ENCODE measurements around the gene SGMS1. TPM values are rescaled to one million over a fixed set of nuclear protein-coding genes. Genes with fewer than 3 reads are reported as not detected.

Gene SGMS1
- total RNA-seq, 2 donors from 2014 or later = 67.0 to 68.2 TPM

- intact Hi-C loops (cut with DNase I) = no loop called here
Measured at GRCh38 chr10:50419091-50419490, 204.7 kb downstream of the SGMS1 start.

GRCh38 chr10:50417886-50418830 is 205.6 kb downstream of the SGMS1 start:
- 2% methylated on average over 46 of the region's 62 CpGs for whole genome bisulfite sequencing
- peak; percentile 21 for DNase-seq (ENCODE audit: low spot score)
- no peaks in the 10 kb centered on the region for H3K9me3 ChIP-seq
- peak in 1 of 4 experiments; percentile 4 for TF ChIP-seq CTCF (IDR thresholded peaks at IDR 0.05)
- peak; percentile 41 for TF ChIP-seq POLR2A (IDR thresholded peaks at IDR 0.05)
- no peak for TF ChIP-seq POLR2AphosphoS5 (IDR thresholded peaks at IDR 0.05)
- H3K27me3 ChIP-seq (replicated peaks; ENCODE audit: insufficient read depth) = no peaks in the 10 kb centered on the region
- H3K4me1 ChIP-seq (replicated peaks) = no peaks in the 10 kb centered on the region
- no peaks in the 10 kb centered on the region for H3K36me3 ChIP-seq
- H3K4me3 ChIP-seq = peak overlapping the region; percentile 41 to 56
- H3K27ac ChIP-seq = peak overlapping the region in 1 of 2 donors; percentile 40
- intact Hi-C loops (cut with DNase I) = no loop called here

More at GRCh38 chr10:50419091-50419490, 204.7 kb downstream of the SGMS1 start:
- WGBS = 82% methylated on average over 3 of the region's 3 CpGs
- no peak overlapping the region for H3K4me3 ChIP-seq
- TF ChIP-seq POLR2AphosphoS5 (IDR thresholded peaks at IDR 0.05) (no peak), CTCF (IDR thresholded peaks at IDR 0.05) (no peak), POLR2A (IDR thresholded peaks at IDR 0.05) (no peak)
- no peaks in the 10 kb centered on the region for H3K27me3 ChIP-seq (replicated peaks; ENCODE audit: insufficient read depth)
- no peak for DNase-seq (ENCODE audit: low spot score)
- H3K36me3 ChIP-seq = no peaks in the 10 kb centered on the region
- no peaks in the 10 kb centered on the region for H3K4me1 ChIP-seq (replicated peaks)
- H3K9me3 ChIP-seq = no peaks in the 10 kb centered on the region
- H3K27ac ChIP-seq = no peak overlapping the region

GRCh38 chr10:50417486-50417885 is 206.3 kb downstream of the SGMS1 start:
- intact Hi-C loops (cut with DNase I) = no loop called here
- Histone ChIP-seq H3K27ac (no peak overlapping the region), H3K9me3 (no peaks in the 10 kb centered on the region), H3K36me3 (no peaks in the 10 kb centered on the region), H3K4me1 (replicated peaks) (no peaks in the 10 kb centered on the region), H3K27me3 (replicated peaks; ENCODE audit: insufficient read depth) (no peaks in the 10 kb centered on the region), H3K4me3 (peak overlapping the region; percentile 41 to 56)
- 45% methylated on average over 6 of the region's 6 CpGs for WGBS
- TF ChIP-seq CTCF (IDR thresholded peaks at IDR 0.05) (no peak), POLR2A (IDR thresholded peaks at IDR 0.05) (no peak), POLR2AphosphoS5 (IDR thresholded peaks at IDR 0.05) (no peak)
- DNase-seq (ENCODE audit: low spot score) = no peak

GRCh38 chr10:50416881-50417280 is 206.9 kb downstream of the SGMS1 start:
- Histone ChIP-seq H3K4me1 (replicated peaks) (no peaks in the 10 kb centered on the region), H3K4me3 (no peak overlapping the region), H3K27ac (no peak overlapping the region), H3K27me3 (replicated peaks; ENCODE audit: insufficient read depth) (no peaks in the 10 kb centered on the region), H3K9me3 (no peaks in the 10 kb centered on the region), H3K36me3 (no peaks in the 10 kb centered on the region)
- WGBS = 83% methylated on average over 6 of the region's 6 CpGs
- DNase-seq (ENCODE audit: low spot score) = no peak
- TF ChIP-seq POLR2A (IDR thresholded peaks at IDR 0.05) = no peak
- TF ChIP-seq CTCF (IDR thresholded peaks at IDR 0.05) = no peak
- TF ChIP-seq POLR2AphosphoS5 (IDR thresholded peaks at IDR 0.05) = no peak
- intact Hi-C loops (cut with DNase I) = no loop called here

Data from prostate gland (tissue), 2 donors.